HG02623 (cell line): Measurements from ENCODE around the gene ZNF23.
"Not testable (repeated sequence)": the region's sequence is repeated elsewhere in the genome, so short reads cannot be mapped to it uniquely, and the experiment has no call there.

Source experiments
- ATAC-seq: cut with Tn5 transposase; IDR thresholded peaks from one replicate; pipeline ENCODE4 v1.9.1; 2021; ENCODE audit warnings: moderate library complexity; ENCODE audit not compliant: unreplicated experiment

The ZNF23 gene

GRCh38 chr16:71461686-71462648, at the start of gene ZNF23:
TSS of gene ZNF23 (minus strand) at chr16:71462247. CDS start at chr16:71456796, 5,451 bp downstream.
- peak; percentile 96 for ATAC-seq

GRCh38 chr16:71507061-71507460, 45.0 kb upstream of the ZNF23 start:
- no peak for ATAC-seq

DNA sequence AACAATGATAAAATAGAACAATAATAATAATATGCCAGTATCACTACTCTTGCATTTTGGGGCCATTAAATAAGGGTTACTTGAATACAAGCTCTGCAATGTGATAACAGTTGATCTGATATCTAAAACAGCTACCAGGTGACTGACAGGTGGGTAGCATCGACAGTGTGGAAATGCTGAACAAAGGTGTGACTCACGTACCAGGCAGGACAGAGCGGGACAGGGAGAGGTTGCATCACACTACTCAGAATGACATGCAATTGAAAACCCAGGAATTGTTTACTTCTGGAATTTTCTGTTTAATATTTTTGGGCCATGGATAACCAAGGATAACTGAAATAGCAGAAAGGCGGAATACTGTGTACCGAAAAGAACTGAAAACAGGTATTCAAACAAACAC, 42.9 kb upstream of the ZNF23 start:
- ATAC-seq: no peak

DNA sequence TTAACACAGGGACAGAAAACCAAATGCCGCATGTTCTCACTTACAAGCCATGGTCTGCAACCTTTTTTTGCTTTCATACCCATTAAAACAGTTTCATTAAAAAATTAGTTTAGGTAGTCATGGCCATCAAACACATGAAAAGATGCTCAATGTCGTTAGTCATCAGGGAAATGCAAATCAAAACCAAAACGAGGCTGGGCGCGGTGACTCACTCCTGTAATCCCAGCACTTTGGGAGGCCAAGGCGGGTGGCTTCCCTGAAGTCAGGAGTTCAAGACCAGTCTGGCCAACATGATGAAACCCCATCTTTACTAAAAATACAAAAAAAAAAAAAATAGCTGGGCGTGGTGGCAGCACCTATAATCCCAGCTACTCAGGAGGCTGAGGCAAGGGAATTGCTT, 42.0 kb upstream of the ZNF23 start:
- not testable (repeated sequence) for ATAC-seq

- ATAC-seq: no peak
Measured at GRCh38 chr16:71501547-71501946, 39.5 kb upstream of the ZNF23 start.

DNA sequence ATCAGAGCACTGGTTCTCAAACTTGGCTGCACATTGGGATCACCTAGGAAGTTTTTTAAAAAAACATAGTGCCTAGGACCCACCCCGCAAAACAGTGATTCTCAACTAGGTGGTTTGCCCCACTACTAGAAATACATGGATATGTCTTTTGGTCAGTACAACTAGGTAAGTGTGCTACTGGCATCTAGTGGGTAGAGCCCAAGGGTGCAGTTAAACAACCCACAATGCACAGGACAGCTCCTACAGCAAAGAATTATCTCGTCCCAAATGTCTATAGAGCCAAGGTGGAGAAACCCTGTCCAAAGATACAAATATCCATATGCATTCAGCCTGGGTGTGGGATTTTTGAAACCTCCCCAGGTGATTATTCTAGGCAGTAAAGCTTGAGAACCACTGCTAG, 38.9 kb upstream of the ZNF23 start:
- ATAC-seq: no peak

DNA sequence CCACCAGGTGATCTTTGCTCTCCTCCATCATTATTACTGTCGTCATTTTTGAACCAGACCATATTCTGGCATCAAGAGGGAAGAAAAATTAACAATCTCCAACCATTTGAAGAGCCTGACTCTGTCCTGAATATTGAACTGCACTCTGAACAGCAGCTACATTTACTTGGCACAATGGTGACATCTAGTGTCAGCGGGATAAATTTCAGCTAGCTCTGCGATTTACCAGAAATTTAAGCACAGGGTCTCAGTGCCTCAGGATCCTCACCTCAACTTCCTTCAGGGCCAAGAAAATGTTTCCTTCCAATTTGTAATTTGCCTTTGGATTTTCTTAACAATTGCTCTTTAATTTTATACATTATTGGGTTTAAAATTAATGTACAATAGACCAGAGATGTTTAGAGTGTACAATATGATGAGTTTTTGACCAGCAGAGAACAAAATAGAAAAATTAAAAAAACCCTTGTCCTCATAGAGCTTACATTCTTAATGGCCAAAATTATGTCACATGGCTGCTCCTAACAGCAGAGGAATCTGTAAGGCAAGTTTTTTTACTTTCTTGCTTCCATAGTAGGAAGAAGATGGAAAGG, 37.8 kb upstream of the ZNF23 start:
- no peak for ATAC-seq

GRCh38 chr16:71498031-71498430, 36.0 kb upstream of the ZNF23 start:
- ATAC-seq: no peak

GRCh38 chr16:71493213-71493612, 31.2 kb upstream of the ZNF23 start:
- ATAC-seq: no peak

DNA sequence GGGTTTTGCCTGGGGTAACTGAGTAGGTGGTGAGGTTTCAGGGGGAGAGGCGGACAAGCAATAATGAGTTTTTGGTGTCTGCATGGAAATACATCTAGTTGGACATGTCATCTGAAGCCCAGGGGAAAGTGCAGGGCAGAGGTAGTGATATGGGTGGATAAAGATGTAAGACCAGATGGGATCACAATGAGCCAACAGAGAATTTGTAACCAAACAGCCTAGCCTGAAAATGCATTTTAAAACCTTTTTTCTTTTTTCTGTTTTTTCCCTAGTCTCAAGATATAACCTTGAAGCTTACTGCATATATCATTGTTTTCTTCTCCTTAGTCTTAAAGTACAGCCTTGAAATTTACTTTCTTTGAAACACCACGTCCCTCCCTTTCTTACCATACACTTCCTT, 30.7 kb upstream of the ZNF23 start:
- no peak for ATAC-seq

DNA sequence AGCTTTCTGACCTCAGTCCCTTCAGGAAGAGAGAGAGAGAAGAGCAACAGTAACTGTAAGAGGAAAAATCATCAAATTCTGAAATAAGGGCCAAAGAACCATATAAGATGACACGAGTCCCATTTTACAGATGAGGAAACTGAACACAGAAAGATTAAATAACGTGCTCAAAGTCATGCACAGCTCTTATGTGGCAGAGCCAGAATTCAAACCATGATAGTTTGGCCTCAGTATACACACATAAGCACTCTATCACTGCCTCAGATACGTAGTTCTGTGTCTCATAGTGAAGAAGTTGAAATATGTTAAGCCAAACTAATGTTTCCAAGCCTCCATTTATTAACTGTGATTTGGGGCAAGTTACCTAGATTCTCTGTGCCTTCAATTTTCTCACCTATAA, 29.0 kb upstream of the ZNF23 start:
- no peak for ATAC-seq

- no peak for ATAC-seq
Measured at GRCh38 chr16:71490361-71490760, 28.3 kb upstream of the ZNF23 start.

DNA sequence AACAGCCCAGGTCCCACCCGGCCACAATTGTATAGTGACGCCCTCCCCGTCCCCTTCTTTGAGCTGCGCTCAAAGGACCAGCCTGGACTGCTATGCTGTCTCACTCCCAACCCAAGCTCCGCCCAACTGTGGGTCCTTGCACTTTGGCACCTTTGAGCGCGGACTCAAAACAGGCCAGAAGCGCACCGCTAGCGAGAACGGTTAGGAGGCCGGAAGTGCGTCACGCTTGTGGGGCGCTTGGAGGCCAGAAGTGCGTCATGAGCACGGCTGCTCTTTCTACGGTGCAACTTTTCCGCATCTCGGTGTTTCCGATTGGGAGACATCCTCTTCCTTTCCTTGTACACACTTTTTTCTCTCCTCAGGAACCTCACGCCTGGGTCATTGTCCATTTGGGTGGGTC, 27.1 kb upstream of the ZNF23 start, which contains the start of gene ZNF19:
ZNF19 (minus strand) TSS at position 203 of the 400 bp plus-strand sequence. CDS start 7,210 bp downstream, outside the sequence.
- no peak for ATAC-seq

DNA sequence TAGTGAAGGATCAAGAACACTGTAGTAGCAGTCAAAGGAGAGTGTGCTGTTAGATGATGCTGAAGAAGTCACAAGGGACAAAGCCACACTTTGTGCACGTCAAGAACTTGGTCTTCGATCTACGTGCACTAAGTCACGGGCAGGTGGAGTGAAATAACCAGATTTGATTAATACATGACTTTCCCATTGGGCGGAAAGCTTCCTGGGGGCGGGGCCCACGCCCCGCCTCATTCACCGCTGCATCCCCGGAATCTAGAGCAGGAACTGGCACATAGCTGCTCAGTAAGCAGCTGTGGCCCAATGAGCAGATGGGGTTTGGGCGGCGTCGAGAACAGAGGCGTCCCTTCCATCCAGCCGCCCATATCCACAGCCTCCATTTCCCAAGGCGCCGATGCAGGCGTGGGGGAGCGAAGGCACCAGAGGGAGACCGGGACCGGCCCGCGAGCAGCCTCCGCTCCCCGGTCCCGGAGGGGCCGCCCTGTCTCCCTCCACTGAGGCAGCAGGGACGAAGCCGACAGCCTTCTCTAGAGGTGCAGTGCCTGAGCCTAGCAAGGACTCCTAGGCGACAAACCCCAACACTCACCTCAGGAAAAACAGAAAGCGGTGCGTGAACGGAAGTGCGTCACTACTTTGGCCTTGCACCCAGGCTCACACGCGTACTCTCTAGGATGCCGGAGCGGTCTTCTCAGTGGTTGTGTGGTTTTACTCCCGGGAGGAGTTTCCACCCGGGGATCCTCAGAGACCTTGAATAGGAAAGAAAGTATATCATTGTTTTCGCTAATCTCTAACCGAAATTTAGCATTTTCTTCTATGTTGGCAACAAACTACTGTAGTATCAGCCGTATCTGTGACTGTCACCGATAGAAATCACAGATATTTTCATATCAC, 22.2 kb upstream of the ZNF23 start:
- peak; percentile 89 for ATAC-seq

- no peak for ATAC-seq
Measured at GRCh38 chr16:71482569-71482968, 20.5 kb upstream of the ZNF23 start.

DNA sequence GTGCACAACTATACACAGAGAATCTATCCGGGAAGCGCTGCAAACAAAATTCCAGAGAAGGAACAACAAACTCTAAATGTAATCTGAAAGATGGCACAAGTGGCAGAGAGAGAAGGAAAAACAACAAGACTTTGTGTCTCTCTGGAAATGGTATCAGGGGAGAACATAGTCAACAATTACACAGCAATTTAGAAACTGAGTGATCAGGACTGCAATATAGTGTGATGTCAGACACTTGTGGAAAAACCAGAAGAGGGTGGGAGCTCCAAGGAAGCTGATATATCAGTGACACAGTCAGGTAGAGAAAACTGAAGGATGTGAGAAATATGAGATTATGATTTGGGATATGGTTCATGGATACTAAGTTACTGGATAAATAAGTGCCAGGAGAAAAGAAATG, 18.9 kb upstream of the ZNF23 start:
- no peak for ATAC-seq

DNA sequence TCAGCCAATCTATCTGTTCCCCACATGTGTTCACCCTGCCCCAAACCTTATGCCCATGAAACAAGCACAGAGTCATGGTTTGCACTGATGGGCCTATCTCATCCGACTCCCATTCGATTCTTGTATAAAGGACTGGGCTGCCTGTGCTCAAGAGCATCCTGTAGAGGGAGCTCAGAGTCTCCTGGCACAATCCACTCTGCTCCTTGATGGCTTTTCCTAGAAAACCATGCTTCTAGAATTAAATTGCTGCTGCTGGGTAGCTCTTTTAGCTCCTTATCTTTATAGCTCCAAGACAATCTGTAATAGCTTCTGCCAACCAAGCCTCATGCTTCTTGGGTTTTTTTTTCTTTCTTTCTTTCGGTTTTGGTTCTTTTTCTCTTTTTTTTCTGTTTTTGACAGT, 17.4 kb upstream of the ZNF23 start:
- no peak for ATAC-seq

- ATAC-seq: no peak
Measured at GRCh38 chr16:71476457-71477124, 14.5 kb upstream of the ZNF23 start.

DNA sequence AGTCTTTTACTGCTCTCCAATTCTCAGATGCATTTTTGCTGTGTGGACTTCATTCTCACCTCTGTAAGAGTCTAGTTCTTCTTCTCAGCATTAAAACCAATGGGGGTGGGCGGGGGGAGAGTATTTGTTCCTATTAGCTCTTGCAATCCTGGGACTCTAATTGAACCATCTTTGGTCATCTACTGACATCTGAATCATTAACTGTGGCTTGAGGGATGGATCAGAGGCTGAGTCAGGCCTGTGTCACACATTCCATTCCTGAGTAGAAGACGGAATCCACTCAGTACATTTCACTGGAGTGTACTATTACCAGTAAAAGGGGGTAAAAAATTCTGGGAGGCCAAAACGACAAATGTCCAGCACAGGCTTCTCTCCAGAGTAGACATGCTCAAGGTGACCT, 12.8 kb upstream of the ZNF23 start:
- ATAC-seq: no peak

GRCh38 chr16:71473891-71474290, 11.8 kb upstream of the ZNF23 start:
- ATAC-seq: no peak

DNA sequence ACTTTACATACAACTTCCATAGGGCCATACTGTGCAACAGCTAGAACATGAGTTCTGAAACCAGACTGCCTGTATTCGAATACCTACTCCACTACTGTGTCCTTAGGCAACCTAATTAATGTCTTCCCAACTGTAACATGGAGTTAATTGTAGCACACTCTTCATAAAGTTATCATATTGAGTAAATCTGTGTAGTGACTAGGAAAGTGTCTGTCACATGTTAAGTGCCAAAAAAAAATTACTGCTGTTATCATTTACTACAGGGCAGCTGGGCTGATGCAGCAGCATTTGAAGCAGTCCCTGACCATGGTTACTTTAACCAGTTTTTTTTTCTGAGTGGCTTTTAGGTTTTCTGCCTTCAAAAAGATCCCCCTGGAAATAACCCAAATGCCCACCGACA, 10.9 kb upstream of the ZNF23 start:
- no peak for ATAC-seq
